Chondrocyte (in vitro differentiated cells): Measurements from ENCODE around the gene B4GALNT2. TPM values are rescaled to one million over a fixed set of nuclear protein-coding genes. Genes with fewer than 3 reads are reported as not detected.

Source experiments
- DNase-seq: peaks from one replicate; pipeline ENCODE4 v3.0.0; 2021; ENCODE audit warnings: mixed read lengths, low spot score
- H3K27ac Mint-ChIP-seq: one replicate; pipeline ENCODE4 v1.8.0; 2021; ENCODE audit warnings: mild to moderate bottlenecking, moderate library complexity, mixed read lengths; ENCODE audit not compliant: unreplicated experiment
- H3K27me3 Mint-ChIP-seq: 2 replicates; pipeline ENCODE4 v1.8.0; 2021; ENCODE audit warnings: low read depth, mixed read lengths
- H3K36me3 Mint-ChIP-seq: 2 replicates; pipeline ENCODE4 v1.8.0; 2021; ENCODE audit warnings: low read depth, mixed read lengths
- H3K4me1 Mint-ChIP-seq: 2 replicates; pipeline ENCODE4 v1.8.0; 2021; ENCODE audit warnings: low read depth, mild to moderate bottlenecking, mixed read lengths
- H3K4me3 Mint-ChIP-seq: one replicate; pipeline ENCODE4 v1.8.0; 2021; ENCODE audit warnings: mild to moderate bottlenecking, moderate library complexity, mixed read lengths; ENCODE audit not compliant: unreplicated experiment
- H3K9me3 Mint-ChIP-seq: 2 replicates; pipeline ENCODE4 v1.8.0; 2021; ENCODE audit warnings: low read depth, mixed read lengths
- CTCF ChIP-seq: fragments of 200-600 bp; sonication (generic); IDR thresholded peaks from 2 replicates; pipeline ENCODE4 v1.5.0; 2021; ENCODE audit warnings: antibody characterized with exemption, mild to moderate bottlenecking, moderate library complexity
- total RNA-seq: library from RNA; stranded (reverse); gene quantifications from 3 replicates; pipeline ENCODE4 v1.2.1, GENCODE V29; 2021

Gene B4GALNT2
- total RNA-seq, 1 donor from 2014 or later, result not detected

GRCh38 chr17:49104511-49105074 is 28.0 kb upstream of the B4GALNT2 start:
- H3K4me1 Mint-ChIP-seq, result peaks cover 25% of the 10 kb centered on the region
- no peak for TF ChIP-seq CTCF
- no peak overlapping the region for H3K27ac Mint-ChIP-seq
- H3K36me3 Mint-ChIP-seq, result no peaks in the 10 kb centered on the region
- no peaks in the 10 kb centered on the region for H3K27me3 Mint-ChIP-seq
- no peak overlapping the region for H3K4me3 Mint-ChIP-seq
- H3K9me3 Mint-ChIP-seq, result no peaks in the 10 kb centered on the region
- no peak for DNase-seq

GRCh38 chr17:49106321-49107210 is 26.0 kb upstream of the B4GALNT2 start:
- no peaks in the 10 kb centered on the region for H3K9me3 Mint-ChIP-seq
- H3K27me3 Mint-ChIP-seq, result no peaks in the 10 kb centered on the region
- H3K27ac Mint-ChIP-seq, result peak overlapping the region; percentile 13
- no peak for TF ChIP-seq CTCF
- no peaks in the 10 kb centered on the region for H3K36me3 Mint-ChIP-seq
- peaks cover 25% of the 10 kb centered on the region for H3K4me1 Mint-ChIP-seq
- H3K4me3 Mint-ChIP-seq, result no peak overlapping the region
- DNase-seq, result no peak

- no peak overlapping the region for H3K27ac Mint-ChIP-seq
These were observed 25.4 kb upstream of the B4GALNT2 start for GRCh38 chr17:49107211-49107557.

GRCh38 chr17:49108318-49108717 is 24.3 kb upstream of the B4GALNT2 start:
- Mint-ChIP-seq H3K27ac (peak overlapping the region; percentile 45), H3K4me3 (no peak overlapping the region), H3K9me3 (no peaks in the 10 kb centered on the region), H3K36me3 (no peaks in the 10 kb centered on the region), H3K27me3 (peaks cover 3% of the 10 kb centered on the region), H3K4me1 (peaks cover 16% of the 10 kb centered on the region)
- TF ChIP-seq CTCF, result no peak
- no peak for DNase-seq

More at GRCh38 chr17:49107211-49107557, 25.4 kb upstream of the B4GALNT2 start:
- no peak for TF ChIP-seq CTCF
- Mint-ChIP-seq H3K36me3 (no peaks in the 10 kb centered on the region), H3K27me3 (no peaks in the 10 kb centered on the region), H3K4me1 (peaks cover 19% of the 10 kb centered on the region), H3K9me3 (no peaks in the 10 kb centered on the region), H3K4me3 (no peak overlapping the region)
- no peak for DNase-seq

- Mint-ChIP-seq H3K9me3 (no peaks in the 10 kb centered on the region), H3K27me3 (peaks cover 10% of the 10 kb centered on the region), H3K36me3 (no peaks in the 10 kb centered on the region), H3K4me1 (peaks cover 16% of the 10 kb centered on the region), H3K4me3 (no peak overlapping the region), H3K27ac (no peak overlapping the region)
- no peak for TF ChIP-seq CTCF
- DNase-seq, result no peak
These were observed 22.1 kb upstream of the B4GALNT2 start for GRCh38 chr17:49110509-49110908.
